Urinary bladder (tissue), 2 donors: Measurements from ENCODE around the gene THOP1. TPM values are rescaled to one million over a fixed set of nuclear protein-coding genes. Genes with fewer than 3 reads are reported as not detected.

Source experiments
- polyA plus RNA-seq: library from polyadenylated mRNA; stranded (reverse); fragments of 200-250 nt; gene quantifications from one replicate; pipeline ENCODE4 v1.2.3, GENCODE V29; 2013
- total RNA-seq: library from RNA; depleted of rRNA; stranded (reverse); fragments of >200 nt; gene quantifications from one replicate; pipeline ENCODE4 v1.2.3, GENCODE V29; 2014
- donor health status: healthy.

Gene THOP1
- total and polyA plus RNA-seq, 2 donors = 29.2 to 50.4 TPM

Other genes starting within 250 kb of the THOP1 start
- 2.8 TPM for gene GNG7, start 82.8 kb upstream of the THOP1 start, total RNA-seq
- gene GNG7, start 82.8 kb upstream of the THOP1 start, polyA plus RNA-seq = 13.9 TPM
- gene DIRAS1, start 64.1 kb upstream of the THOP1 start, total RNA-seq = 3.2 TPM
- gene DIRAS1, start 64.1 kb upstream of the THOP1 start, polyA plus RNA-seq = 13.3 TPM
- 14.3 TPM for gene SLC39A3, start 45.5 kb upstream of the THOP1 start, total RNA-seq
- 44.0 TPM for gene SLC39A3, start 45.5 kb upstream of the THOP1 start, polyA plus RNA-seq
- gene SGTA, start 2.2 kb upstream of the THOP1 start, total RNA-seq = 17.6 TPM
- 65.5 TPM for gene SGTA, start 2.2 kb upstream of the THOP1 start, polyA plus RNA-seq
- gene ZNF554, start 34.4 kb downstream of the THOP1 start, total RNA-seq = 6.0 TPM
- gene ZNF554, start 34.4 kb downstream of the THOP1 start, polyA plus RNA-seq = 2.5 TPM
- 14.8 TPM for gene ZNF555, start 56.0 kb downstream of the THOP1 start, total RNA-seq
- 4.4 TPM for gene ZNF555, start 56.0 kb downstream of the THOP1 start, polyA plus RNA-seq
- 1.3 TPM for gene ZNF556, start 81.8 kb downstream of the THOP1 start, total RNA-seq
- 0.08 TPM for gene ZNF556, start 81.8 kb downstream of the THOP1 start, polyA plus RNA-seq
- gene ZNF57, start 115.4 kb downstream of the THOP1 start, total RNA-seq = 5.1 TPM
- gene ZNF57, start 115.4 kb downstream of the THOP1 start, polyA plus RNA-seq = 4.4 TPM
- 6.8 TPM for gene ZNF77, start 159.5 kb downstream of the THOP1 start, total RNA-seq
- 4.3 TPM for gene ZNF77, start 159.5 kb downstream of the THOP1 start, polyA plus RNA-seq
- 1.4 TPM for gene TLE6, start 192.1 kb downstream of the THOP1 start, total RNA-seq
- 2.4 TPM for gene TLE6, start 192.1 kb downstream of the THOP1 start, polyA plus RNA-seq
- gene TLE2, start 243.8 kb downstream of the THOP1 start, total RNA-seq = 14.1 TPM
- 69.9 TPM for gene TLE2, start 243.8 kb downstream of the THOP1 start, polyA plus RNA-seq